Prostate gland (tissue), 2 donors: ENCODE data around the gene CTIF. TPM values are rescaled to one million over a fixed set of nuclear protein-coding genes. Genes with fewer than 3 reads are reported as not detected.

Experiments
- DNase-seq: peaks from one replicate; pipeline ENCODE4 v3.0.0-alpha.2; 2019; ENCODE audit warnings: low spot score
- H3K27ac ChIP-seq, 2 donors: fragments of 200-600 bp; sonication (generic); 2 replicates each; pipeline ENCODE4 v1.5.1; 2017 to 2019
- H3K27me3 ChIP-seq: fragments of 200-600 bp; sonication (generic); replicated peaks from 2 replicates; pipeline ENCODE4 v1.5.1; 2019; ENCODE audit not compliant: insufficient read depth
- H3K36me3 ChIP-seq, 2 donors: fragments of 200-600 bp; sonication (generic); 1 replicate in 1 of 2; 2 replicates in 1 of 2; pipeline versions ENCODE4 v1.5.1 to v1.8.1; 2017 to 2019
- H3K4me1 ChIP-seq: fragments of 200-600 bp; sonication (generic); replicated peaks from 2 replicates; pipeline ENCODE4 v1.5.1; 2019
- H3K4me3 ChIP-seq, 2 donors: fragments of 200-600 bp; sonication (generic); 2 replicates each; pipeline ENCODE4 v1.5.1; 2017 to 2019
- H3K9me3 ChIP-seq: fragments of 200-600 bp; sonication (generic); 2 replicates; pipeline ENCODE4 v1.5.1; 2017
- CTCF ChIP-seq, 4 experiments: fragments of 200-600 bp in 2 of 4; fragments of 450-650 bp in 2 of 4; sonication (generic) in 2 of 4; IDR thresholded peaks; 1 replicate in 3 of 4; 2 replicates in 1 of 4; pipeline ENCODE4 v1.5.1; 2016 to 2019; ENCODE audit warnings: antibody characterized with exemption in 4 of 4, mild to moderate bottlenecking in 2 of 4, moderate library complexity in 2 of 4
- POLR2A ChIP-seq: fragments of 450-650 bp; IDR thresholded peaks from one replicate; pipeline ENCODE4 v1.6.1; 2016; ENCODE audit warnings: antibody characterized with exemption, mild to moderate bottlenecking
- POLR2AphosphoS5 ChIP-seq: sonication (generic); formaldehyde crosslinking; IDR thresholded peaks from one replicate; pipeline ENCODE4 v1.6.1; 2017; ENCODE audit warnings: antibody characterized with exemption
- WGBS: methylation state at CpG from one replicate; pipeline ENCODE4 v1.1.5; 2018; 5-methylcytosine and 5-hydroxymethylcytosine counted together
- intact Hi-C: fragments of 100-400 bp; cut with DNase I; formaldehyde crosslinking; loops from one replicate; pipeline ENCODE4 v1.14.2; 2022
- total RNA-seq, 2 donors: library from RNA; depleted of rRNA; stranded (reverse); fragments of >200 nt; gene quantifications; one replicate each; pipeline ENCODE4 v1.1.0, GENCODE V29; 2016

Gene CTIF
- total RNA-seq, 2 donors from 2014 or later, result 8.1 to 57.9 TPM

- H3K4me1 ChIP-seq, result no peaks in the 10 kb centered on the region
- WGBS, result 88% methylated on average over 3 of the region's 3 CpGs
- H3K27ac ChIP-seq, result no peak overlapping the region
- H3K27me3 ChIP-seq, result no peaks in the 10 kb centered on the region
- H3K4me3 ChIP-seq, result no peak overlapping the region
- TF ChIP-seq POLR2AphosphoS5, result no peak
- no peak for TF ChIP-seq POLR2A
- TF ChIP-seq CTCF (IDR thresholded peaks at IDR 0.05), result no peak
- intact Hi-C loops, result no loop called here
- no peaks in the 10 kb centered on the region for H3K36me3 ChIP-seq
- DNase-seq, result no peak
- no peaks in the 10 kb centered on the region for H3K9me3 ChIP-seq
These were observed 33.0 kb downstream of the CTIF start for GRCh38 chr18:48571639-48572384.

- no peaks in the 10 kb centered on the region for H3K4me1 ChIP-seq
- 79% methylated on average over 10 of the region's 10 CpGs for WGBS
- DNase-seq, result no peak
- H3K27ac ChIP-seq, result no peak overlapping the region
- H3K36me3 ChIP-seq, result no peaks in the 10 kb centered on the region
- H3K9me3 ChIP-seq, result no peaks in the 10 kb centered on the region
- H3K27me3 ChIP-seq, result no peaks in the 10 kb centered on the region
- intact Hi-C loops, result no loop called here
- H3K4me3 ChIP-seq, result no peak overlapping the region
- no peak for TF ChIP-seq POLR2A
- TF ChIP-seq CTCF (IDR thresholded peaks at IDR 0.05), result no peak
- no peak for TF ChIP-seq POLR2AphosphoS5
These were observed 33.7 kb downstream of the CTIF start for GRCh38 chr18:48572402-48573126.

GRCh38 chr18:48573632-48574283 lies 34.9 kb downstream of the CTIF start:
- Histone ChIP-seq H3K4me1 (no peaks in the 10 kb centered on the region), H3K27ac (no peak overlapping the region), H3K4me3 (no peak overlapping the region), H3K9me3 (no peaks in the 10 kb centered on the region), H3K36me3 (no peaks in the 10 kb centered on the region), H3K27me3 (no peaks in the 10 kb centered on the region)
- no peak for TF ChIP-seq CTCF (IDR thresholded peaks at IDR 0.05)
- no peak for TF ChIP-seq POLR2A
- no peak for TF ChIP-seq POLR2AphosphoS5
- 87% methylated on average over 14 of the region's 14 CpGs for WGBS
- DNase-seq, result no peak
- intact Hi-C loops, result no loop called here

- intact Hi-C loops, result no loop called here
These were observed 36.0 kb downstream of the CTIF start for GRCh38 chr18:48574667-48575300.

More at GRCh38 chr18:48574667-48575300, 36.0 kb downstream of the CTIF start:
- Histone ChIP-seq H3K27ac (no peak overlapping the region), H3K27me3 (no peaks in the 10 kb centered on the region), H3K36me3 (no peaks in the 10 kb centered on the region), H3K4me3 (no peak overlapping the region), H3K9me3 (no peaks in the 10 kb centered on the region), H3K4me1 (no peaks in the 10 kb centered on the region)
- TF ChIP-seq CTCF (IDR thresholded peaks at IDR 0.05), result no peak
- TF ChIP-seq POLR2AphosphoS5, result no peak
- TF ChIP-seq POLR2A, result no peak
- no peak for DNase-seq
- WGBS, result 87% methylated on average over 11 of the region's 11 CpGs
